HepG2 (cell line): Measurements from ENCODE around the gene CACNA1F. TPM values are rescaled to one million over a fixed set of nuclear protein-coding genes. Genes with fewer than 3 reads are reported as not detected.

Experiments used
- ASH2L ChIP-seq: fragments of 300-600, 200-600 bp; sonication (generic); IDR thresholded peaks from 2 replicates; pipeline ENCODE4 v1.7.0; 2017; ENCODE audit warnings: low read depth, mild to moderate bottlenecking, moderate library complexity, mixed read lengths, low read length; ENCODE audit not compliant: insufficient read length
- CCDC6 ChIP-seq: sonication (generic); formaldehyde crosslinking; IDR thresholded peaks from 2 replicates; pipeline ENCODE4 v1.8.1; 2022; ENCODE audit warnings: mild to moderate bottlenecking, missing genetic modification reagents, moderate library complexity
- CEBPZ ChIP-seq: IDR thresholded peaks from 2 replicates; pipeline ENCODE4 v1.6.1; 2012; ENCODE audit warnings: low read length, improper control_type of control experiment
- CERS6 ChIP-seq: sonication (generic); formaldehyde crosslinking; IDR thresholded peaks from 2 replicates; pipeline ENCODE4 v1.5.0; 2020; ENCODE audit warnings: missing genetic modification reagents
- CREBL2 ChIP-seq: sonication (generic); formaldehyde crosslinking; IDR thresholded peaks from 2 replicates; pipeline ENCODE4 v1.8.1; 2023; ENCODE audit warnings: missing genetic modification reagents, mild to moderate bottlenecking, borderline replicate concordance
- NFIB ChIP-seq: sonication (generic); formaldehyde crosslinking; IDR thresholded peaks from 2 replicates; pipeline ENCODE4 v1.9.0; 2021; ENCODE audit warnings: missing genetic modification reagents, mild to moderate bottlenecking, borderline replicate concordance
- RARA ChIP-seq: IDR thresholded peaks from 2 replicates; pipeline ENCODE4 v1.6.1; 2016; ENCODE audit warnings: missing genetic modification reagents, missing compliant biosample characterization
- RFX5 ChIP-seq: IDR thresholded peaks from 2 replicates; pipeline ENCODE4 v1.6.1; 2011; ENCODE audit warnings: low read depth, low read length, improper control_type of control experiment
- SP140L ChIP-seq: sonication (generic); formaldehyde crosslinking; IDR thresholded peaks from 2 replicates; pipeline ENCODE4 v1.4.0; 2020; ENCODE audit warnings: missing genetic modification reagents, borderline replicate concordance
- SRSF1 ChIP-seq: fragments of 200-400 bp; formaldehyde crosslinking; optimal IDR thresholded peaks from 2 replicates; pipeline ENCODE3; 2017; ENCODE audit warnings: mild to moderate bottlenecking, low read depth, low read length, moderate library complexity
- TCF7 ChIP-seq: sonication (generic); IDR thresholded peaks from 2 replicates; pipeline ENCODE4 v1.6.1; 2016; ENCODE audit warnings: antibody characterized with exemption, low read depth
- ZBTB10 ChIP-seq: sonication (generic); formaldehyde crosslinking; IDR thresholded peaks from 2 replicates; pipeline ENCODE4 v1.4.0; 2020; ENCODE audit warnings: missing genetic modification reagents, borderline replicate concordance
- ZNF232 ChIP-seq: sonication (generic); formaldehyde crosslinking; IDR thresholded peaks from 2 replicates; pipeline ENCODE4 v1.4.0; 2020; ENCODE audit warnings: missing genetic modification reagents, borderline replicate concordance
- ZNF367 ChIP-seq: sonication (generic); formaldehyde crosslinking; IDR thresholded peaks from 2 replicates; pipeline ENCODE4 v1.4.0; 2020; ENCODE audit warnings: missing genetic modification reagents, borderline replicate concordance
- ZNF549 ChIP-seq: sonication (generic); formaldehyde crosslinking; IDR thresholded peaks from 2 replicates; pipeline ENCODE4 v1.5.0; 2020; ENCODE audit warnings: missing genetic modification reagents
- ZNF740 ChIP-seq: sonication (generic); formaldehyde crosslinking; IDR thresholded peaks from 2 replicates; pipeline ENCODE4 v1.4.0; 2020; ENCODE audit warnings: missing genetic modification reagents
- ZNF746 ChIP-seq: sonication (generic); formaldehyde crosslinking; IDR thresholded peaks from 2 replicates; pipeline ENCODE4 v1.8.0; 2022; ENCODE audit warnings: mild to moderate bottlenecking, missing genetic modification reagents
- ZNF850 ChIP-seq: sonication (generic); formaldehyde crosslinking; conservative IDR thresholded peaks from 2 replicates; pipeline ENCODE4 v1.9.0; 2021; ENCODE audit warnings: mild to moderate bottlenecking, missing genetic modification reagents
- polyA plus RNA-seq, 8 experiments: library from polyadenylated mRNA; depleted of rRNA in 3 of 8; stranded (reverse) in 7 of 8; unstranded in 1 of 8; fragments of >200 nt; fragmentation: Illumina TruSeq in 4 of 8; extraction: Trizol in 4 of 8; gene quantifications; 2 replicates each; pipeline versions ENCODE4 v1.2.1 to v1.2.3, GENCODE V29; 2011 to 2016; ENCODE audit warnings: low read depth in 4 of 8, missing spikeins in 1 of 8, mixed read lengths in 1 of 8; ENCODE audit not compliant: insufficient read depth in 1 of 8
- total RNA-seq, 5 experiments: library from RNA; depleted of rRNA; stranded (reverse); fragments of >200 nt; fragmentation: Illumina TruSeq; extraction: Trizol; gene quantifications; 2 replicates each; pipeline ENCODE4 v1.2.3, GENCODE V29; 2016; ENCODE audit warnings: low read depth in 1 of 5

The CACNA1F gene
- total and polyA plus RNA-seq, 2 of the 13 experiments (the other 11 are each of a cell fraction or from before 2014, with no cell fraction given), result 0.03 TPM; not detected in 1

GRCh38 chrX:49199906-49200771 is 33.0 kb downstream of the CACNA1F start, which contains the start of gene SYP (continued):
- no peak; the same call in 1 of the 2 replicates for TF ChIP-seq ZNF367
- peak; percentile 74; the same call in 1 of the 2 replicates for TF ChIP-seq ZNF232
- TF ChIP-seq NFIB (CRISPR knock-in tag), result no peak
- TF ChIP-seq CEBPZ, result no peak
- TF ChIP-seq CCDC6 (CRISPR knock-in tag), result peak; percentile 85
- no peak for TF ChIP-seq ASH2L
- no peak for TF ChIP-seq RFX5
- no peak for TF ChIP-seq ZNF549 (CRISPR knock-in tag)
- no peak for TF ChIP-seq ZBTB10 (CRISPR knock-in tag)
- 0 out of 2 replicates have a peak, but pooled peaks have one; percentile 29 for TF ChIP-seq SP140L (CRISPR knock-in tag)
- 0 out of 2 replicates have a peak, but pooled peaks have one; percentile 47 for TF ChIP-seq ZNF740
- TF ChIP-seq RARA (CRISPR knock-in tag), result peak; percentile 52; the same call in 1 of the 2 replicates
- no peak for TF ChIP-seq ZNF746 (CRISPR knock-in tag)
- peak; percentile 100 for TF ChIP-seq SRSF1
- no peak for TF ChIP-seq TCF7
- no peak for TF ChIP-seq ZNF850 (CRISPR knock-in tag)
- no peak for TF ChIP-seq CERS6
- no peak for TF ChIP-seq CREBL2 (CRISPR knock-in tag)
